CD4-positive, alpha-beta T cell (primary cell): Measurements from ENCODE around the gene CCL8. TPM values are rescaled to one million over a fixed set of nuclear protein-coding genes. Genes with fewer than 3 reads are reported as not detected.

Experiments used
- ATAC-seq: fragments of 200-7000 bp; cut with Tn5 transposase; one replicate; pipeline ENCODE4 v1.10.0; 2022; ENCODE audit warnings: mild to moderate bottlenecking; ENCODE audit not compliant: poor library complexity
- CTCF ChIA-PET: fragments of 350-600 bp; sonication (Branson Sonifier 250); formaldehyde crosslinking; loops from one replicate; lab custom pipeline; 2021; ENCODE audit warnings: antibody characterized with exemption, inconsistent platforms; lab: Charles Lee
- POLR2A ChIA-PET: fragments of 350-600 bp; sonication (Branson Sonifier 250); formaldehyde crosslinking; loops from one replicate; lab custom pipeline; 2021; ENCODE audit warnings: antibody characterized with exemption, inconsistent platforms; lab: Charles Lee
- DNase-seq, 14 experiments: peaks; one replicate each; pipeline ENCODE4 v3.0.0-alpha.2; 2013 to 2020; ENCODE audit warnings: mixed read lengths in 2 of 14
- H3K27ac ChIP-seq, 2 donors: one replicate each; pipeline versions ENCODE4 v1.5.1 to v1.7.0; 2013; ENCODE audit warnings: low read length in 2 of 2, low read depth in 1 of 2, mild to moderate bottlenecking in 1 of 2
- H3K27me3 ChIP-seq, 2 experiments: 1 replicate in 1 of 2; 2 replicates in 1 of 2; pipeline versions ENCODE4 v1.6.1 to v1.7.0; 2013; ENCODE audit warnings: low read length in 2 of 2, control low read depth in 1 of 2, mild to moderate bottlenecking in 1 of 2, moderate library complexity in 1 of 2; ENCODE audit not compliant: insufficient read depth in 2 of 2, control insufficient read depth in 1 of 2
- H3K36me3 ChIP-seq: one replicate; pipeline ENCODE4 v1.6.1; 2013; ENCODE audit warnings: low read length, control low read depth; ENCODE audit not compliant: insufficient read depth
- H3K4me1 ChIP-seq: one replicate; pipeline ENCODE4 v1.6.1; 2013; ENCODE audit warnings: low read length, control low read depth; ENCODE audit not compliant: insufficient read depth
- H3K4me3 ChIP-seq: one replicate; pipeline ENCODE4 v1.5.1; 2013; ENCODE audit warnings: mild to moderate bottlenecking, low read length, moderate library complexity
- H3K9me3 ChIP-seq, 2 experiments: 1 replicate in 1 of 2; 2 replicates in 1 of 2; pipeline versions ENCODE4 v1.6.1 to v1.7.0; 2013; ENCODE audit warnings: low read length in 2 of 2, mild to moderate bottlenecking in 2 of 2, control low read depth in 1 of 2, moderate library complexity in 1 of 2; ENCODE audit not compliant: control insufficient read depth in 1 of 2, insufficient read depth in 1 of 2
- H3K27ac Mint-ChIP-seq: one replicate; pipeline ENCODE4 v1.8.0; 2020; ENCODE audit warnings: mixed read lengths
- H3K27me3 Mint-ChIP-seq: one replicate; pipeline ENCODE4 v1.8.0; 2021; ENCODE audit warnings: mixed read lengths
- H3K36me3 Mint-ChIP-seq: one replicate; pipeline ENCODE4 v1.8.0; 2021; ENCODE audit warnings: low read depth, mixed read lengths
- H3K4me1 Mint-ChIP-seq: one replicate; pipeline ENCODE4 v1.8.0; 2021; ENCODE audit warnings: low read depth, mixed read lengths
- H3K4me3 Mint-ChIP-seq: one replicate; pipeline ENCODE4 v1.8.0; 2020; ENCODE audit warnings: mild to moderate bottlenecking, mixed read lengths
- H3K9me3 Mint-ChIP-seq: one replicate; pipeline ENCODE4 v1.8.0; 2020; ENCODE audit warnings: mixed read lengths
- intact Hi-C, 2 experiments: fragments of 100-400 bp; cut with DNase I in 1 of 2; cut with micrococcal nuclease in 1 of 2; formaldehyde crosslinking; loops; one replicate each; pipeline versions ENCODE4 v1.15.1 to v1.9.0; 2023 to 2025; cut with DNase I, micrococcal nuclease
- total RNA-seq, 174 experiments: library from RNA in 2 of 174; stranded (reverse) in 2 of 174; gene quantifications; one replicate each; pipeline ENCODE4 v1.2.3 and lab custom pipeline; 2021 to 2026
- TF ChIP-seq, protein P1 (sequence below): fragments of 200-600 bp; IDR thresholded peaks from one replicate; pipeline ENCODE4 v1.8.0; 2022; ENCODE audit warnings: antibody characterized with exemption, mild to moderate bottlenecking

Gene CCL8
- total RNA-seq, 2 experiments from 2014 or later: not detected

DNA sequence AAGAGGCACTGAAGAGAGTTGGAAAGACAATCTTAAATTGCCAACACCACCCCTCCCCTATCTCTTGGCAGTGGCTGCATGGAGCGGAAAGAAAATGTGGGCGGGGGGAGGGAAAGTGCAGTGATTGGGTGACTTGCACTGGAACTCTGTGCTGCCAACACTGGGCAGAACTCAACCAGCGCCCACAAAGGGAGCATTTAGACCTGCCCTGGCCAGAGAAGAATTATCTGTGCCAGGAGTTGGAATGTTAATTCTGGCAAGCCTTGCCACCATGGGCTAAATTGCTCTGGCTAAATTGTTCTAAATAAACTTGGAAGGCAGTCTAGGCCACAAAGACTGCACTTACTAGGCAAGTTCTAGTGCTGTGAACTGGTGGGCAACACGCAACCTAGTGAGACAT is 30.5 kb downstream of the CCL8 start:
- ChIA-PET POLR2A (no interaction called here), CTCF (no interaction called here)
- no peaks in the 10 kb centered on the region for H3K9me3 ChIP-seq
- H3K4me3 ChIP-seq: no peak overlapping the region
- DNase-seq: no peak
- H3K9me3 Mint-ChIP-seq: peaks cover 2% of the 10 kb centered on the region
- no peaks in the 10 kb centered on the region for H3K36me3 ChIP-seq
- H3K27ac Mint-ChIP-seq: no peak overlapping the region
- no peaks in the 10 kb centered on the region for H3K4me1 ChIP-seq
- H3K27ac ChIP-seq: no peak overlapping the region
- peaks cover 15% of the 10 kb centered on the region for H3K27me3 Mint-ChIP-seq
- no peaks in the 10 kb centered on the region for H3K36me3 Mint-ChIP-seq
- H3K27me3 ChIP-seq: peaks cover 3 to 8% of the 10 kb centered on the region in 2 experiments
- no peak overlapping the region for H3K4me3 Mint-ChIP-seq
- H3K4me1 Mint-ChIP-seq: no peaks in the 10 kb centered on the region
- intact Hi-C loops: no loop called here
- TF ChIP-seq, protein P1, sequence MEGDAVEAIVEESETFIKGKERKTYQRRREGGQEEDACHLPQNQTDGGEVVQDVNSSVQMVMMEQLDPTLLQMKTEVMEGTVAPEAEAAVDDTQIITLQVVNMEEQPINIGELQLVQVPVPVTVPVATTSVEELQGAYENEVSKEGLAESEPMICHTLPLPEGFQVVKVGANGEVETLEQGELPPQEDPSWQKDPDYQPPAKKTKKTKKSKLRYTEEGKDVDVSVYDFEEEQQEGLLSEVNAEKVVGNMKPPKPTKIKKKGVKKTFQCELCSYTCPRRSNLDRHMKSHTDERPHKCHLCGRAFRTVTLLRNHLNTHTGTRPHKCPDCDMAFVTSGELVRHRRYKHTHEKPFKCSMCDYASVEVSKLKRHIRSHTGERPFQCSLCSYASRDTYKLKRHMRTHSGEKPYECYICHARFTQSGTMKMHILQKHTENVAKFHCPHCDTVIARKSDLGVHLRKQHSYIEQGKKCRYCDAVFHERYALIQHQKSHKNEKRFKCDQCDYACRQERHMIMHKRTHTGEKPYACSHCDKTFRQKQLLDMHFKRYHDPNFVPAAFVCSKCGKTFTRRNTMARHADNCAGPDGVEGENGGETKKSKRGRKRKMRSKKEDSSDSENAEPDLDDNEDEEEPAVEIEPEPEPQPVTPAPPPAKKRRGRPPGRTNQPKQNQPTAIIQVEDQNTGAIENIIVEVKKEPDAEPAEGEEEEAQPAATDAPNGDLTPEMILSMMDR: no peak
- ATAC-seq: no peak

DNA sequence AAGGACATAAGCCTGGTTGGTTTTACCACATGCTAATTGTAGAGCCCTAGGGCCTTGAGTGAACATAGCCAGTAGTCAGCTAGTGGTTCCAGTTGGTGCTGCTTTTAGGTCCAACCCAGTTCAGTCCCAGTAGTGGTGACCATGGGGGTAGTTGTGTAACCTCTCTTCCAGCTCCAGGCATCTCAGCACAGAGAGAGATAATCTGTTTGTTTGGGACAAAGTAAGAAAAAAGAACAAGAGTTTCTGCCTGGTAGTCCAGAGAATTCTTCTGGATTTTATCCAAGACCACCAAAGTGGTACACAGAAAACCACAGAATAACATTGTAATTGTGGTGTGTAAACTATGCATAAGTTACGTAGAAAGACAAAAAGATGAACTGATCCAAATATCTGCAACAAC is 31.9 kb downstream of the CCL8 start:
- ChIA-PET CTCF (no interaction called here), POLR2A (no interaction called here)
- TF ChIP-seq, protein P1: no peak
- ATAC-seq (no peak), DNase-seq (no peak)
- H3K4me3 ChIP-seq: no peak overlapping the region
- Mint-ChIP-seq H3K9me3 (peaks cover 2% of the 10 kb centered on the region), H3K27me3 (peaks cover 18% of the 10 kb centered on the region), H3K4me1 (no peaks in the 10 kb centered on the region), H3K27ac (no peak overlapping the region), H3K4me3 (no peak overlapping the region), H3K36me3 (no peaks in the 10 kb centered on the region)
- H3K27me3 ChIP-seq: peaks cover 3 to 6% of the 10 kb centered on the region in 2 experiments
- H3K9me3 ChIP-seq: no peaks in the 10 kb centered on the region
- no peaks in the 10 kb centered on the region for H3K36me3 ChIP-seq
- no peaks in the 10 kb centered on the region for H3K4me1 ChIP-seq
- intact Hi-C loops: no loop called here
- H3K27ac ChIP-seq: no peak overlapping the region

DNA sequence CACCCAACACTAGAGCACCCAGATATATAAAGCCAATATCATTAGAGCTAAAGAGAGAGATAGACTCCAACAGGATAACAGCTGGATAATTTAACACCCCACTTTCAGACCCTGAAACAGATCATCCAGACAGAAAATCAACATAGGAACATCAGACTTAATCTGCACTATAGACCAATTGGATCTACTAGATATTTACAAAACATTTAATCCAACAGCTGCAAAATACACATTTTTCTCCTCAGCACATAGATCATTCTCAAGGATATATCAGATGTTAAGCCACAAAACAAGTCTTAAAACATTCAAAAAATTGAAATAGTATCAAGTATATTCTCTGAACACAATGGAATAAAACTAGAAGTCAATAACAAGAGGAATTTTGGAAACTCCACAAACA is 33.0 kb downstream of the CCL8 start:
- ATAC-seq: no peak
- no peaks in the 10 kb centered on the region for H3K36me3 ChIP-seq
- no peak overlapping the region for H3K4me3 ChIP-seq
- H3K27ac Mint-ChIP-seq: no peak overlapping the region
- H3K4me1 Mint-ChIP-seq: no peaks in the 10 kb centered on the region
- H3K9me3 Mint-ChIP-seq: peaks cover 2% of the 10 kb centered on the region
- no peak overlapping the region for H3K4me3 Mint-ChIP-seq
- ChIA-PET CTCF (no interaction called here), POLR2A (no interaction called here)
- H3K27ac ChIP-seq: no peak overlapping the region
- no peaks in the 10 kb centered on the region for H3K4me1 ChIP-seq
- TF ChIP-seq, protein P1: no peak
- DNase-seq: no peak
- peaks cover 19% of the 10 kb centered on the region for H3K27me3 Mint-ChIP-seq
- intact Hi-C loops: no loop called here
- H3K9me3 ChIP-seq: no peaks in the 10 kb centered on the region
- H3K27me3 ChIP-seq: peaks cover 3 to 6% of the 10 kb centered on the region in 2 experiments
- H3K36me3 Mint-ChIP-seq: no peaks in the 10 kb centered on the region
